ENCODE results near the gene IL1RN.

The IL1RN gene

DNA sequence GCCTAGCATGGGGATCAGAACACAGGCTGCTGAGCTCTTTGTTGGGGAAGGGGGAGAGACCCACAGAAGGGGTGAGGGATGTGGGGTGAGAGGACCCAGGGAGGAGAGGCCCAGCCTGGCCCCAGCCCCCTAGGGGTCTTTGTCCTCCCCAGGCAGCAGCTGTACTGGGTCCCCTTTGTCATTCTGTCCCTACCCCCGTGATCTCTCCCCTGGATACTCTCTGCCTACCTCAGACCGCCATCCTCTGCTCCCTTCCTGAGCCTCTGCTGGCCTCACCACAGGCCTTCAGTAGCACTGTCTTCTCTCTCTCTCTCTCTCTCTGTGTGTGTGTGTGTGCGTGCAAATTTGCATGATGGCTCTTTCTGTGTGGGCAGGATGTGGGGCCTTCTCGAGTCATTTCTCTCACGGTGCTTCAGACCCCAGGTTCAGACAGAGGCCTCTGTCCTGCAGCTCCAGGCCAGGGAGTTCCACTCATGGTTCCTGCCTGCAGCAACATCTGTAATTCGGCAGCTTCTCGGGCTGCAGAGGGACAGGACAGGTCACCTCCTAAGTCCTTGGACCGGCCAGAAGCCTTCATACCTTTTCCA, 47.7 kb downstream of the IL1RN start:
- DNase-seq, result no peak

GRCh38 chr2:113175736-113176695, 48.6 kb downstream of the IL1RN start:
- no peak for DNase-seq

- DNase-seq, result no peak
Measured at GRCh38 chr2:113176696-113177355, 49.4 kb downstream of the IL1RN start.

- no peak for DNase-seq
Measured at GRCh38 chr2:113178069-113178746, 50.8 kb downstream of the IL1RN start.

- no peak for DNase-seq
Measured at GRCh38 chr2:113178891-113179290, 51.5 kb downstream of the IL1RN start.

- DNase-seq, result no peak
Measured at GRCh38 chr2:113179446-113180045, 52.1 kb downstream of the IL1RN start.

GRCh38 chr2:113180131-113180946, 52.9 kb downstream of the IL1RN start:
- DNase-seq, result no peak

DNA sequence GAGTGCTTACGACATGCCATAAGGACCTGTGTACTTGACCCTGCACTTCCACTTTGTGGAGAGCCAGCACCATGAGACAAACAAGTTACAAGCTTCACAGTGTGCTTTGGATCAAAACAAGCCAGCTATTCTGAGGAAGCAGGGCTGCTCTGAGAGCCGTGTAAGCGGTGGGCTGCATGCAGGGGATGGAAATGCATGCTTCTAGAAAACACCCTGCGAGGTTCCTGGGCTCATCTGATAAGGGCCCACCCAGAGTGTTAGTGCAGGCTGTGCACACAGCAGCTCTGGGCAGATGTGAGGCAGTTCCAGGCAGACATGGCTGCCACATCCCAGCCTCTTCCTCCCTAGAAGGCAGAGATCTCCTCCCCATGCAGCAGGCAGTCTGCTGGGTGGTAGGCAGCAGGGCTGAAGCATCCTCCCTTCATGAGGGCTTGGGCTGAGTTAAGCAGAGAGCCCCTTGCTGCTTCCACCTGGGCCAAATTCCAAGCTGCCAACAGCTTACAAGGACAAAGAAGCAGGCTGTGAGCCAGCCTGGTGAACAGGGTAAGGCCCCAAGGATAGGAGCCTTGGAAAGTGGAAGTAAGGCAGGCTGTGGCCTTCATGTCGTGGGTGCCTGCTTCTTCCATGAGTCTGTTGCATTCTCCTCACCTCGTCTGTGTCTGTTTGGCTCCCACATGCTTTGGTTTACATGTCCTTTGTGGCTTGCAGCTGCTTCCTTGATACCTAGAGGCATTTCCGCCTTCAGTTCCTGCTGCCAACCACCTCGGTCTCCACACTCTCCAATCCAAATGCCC, 54.1 kb downstream of the IL1RN start:
- DNase-seq, result no peak

DNA sequence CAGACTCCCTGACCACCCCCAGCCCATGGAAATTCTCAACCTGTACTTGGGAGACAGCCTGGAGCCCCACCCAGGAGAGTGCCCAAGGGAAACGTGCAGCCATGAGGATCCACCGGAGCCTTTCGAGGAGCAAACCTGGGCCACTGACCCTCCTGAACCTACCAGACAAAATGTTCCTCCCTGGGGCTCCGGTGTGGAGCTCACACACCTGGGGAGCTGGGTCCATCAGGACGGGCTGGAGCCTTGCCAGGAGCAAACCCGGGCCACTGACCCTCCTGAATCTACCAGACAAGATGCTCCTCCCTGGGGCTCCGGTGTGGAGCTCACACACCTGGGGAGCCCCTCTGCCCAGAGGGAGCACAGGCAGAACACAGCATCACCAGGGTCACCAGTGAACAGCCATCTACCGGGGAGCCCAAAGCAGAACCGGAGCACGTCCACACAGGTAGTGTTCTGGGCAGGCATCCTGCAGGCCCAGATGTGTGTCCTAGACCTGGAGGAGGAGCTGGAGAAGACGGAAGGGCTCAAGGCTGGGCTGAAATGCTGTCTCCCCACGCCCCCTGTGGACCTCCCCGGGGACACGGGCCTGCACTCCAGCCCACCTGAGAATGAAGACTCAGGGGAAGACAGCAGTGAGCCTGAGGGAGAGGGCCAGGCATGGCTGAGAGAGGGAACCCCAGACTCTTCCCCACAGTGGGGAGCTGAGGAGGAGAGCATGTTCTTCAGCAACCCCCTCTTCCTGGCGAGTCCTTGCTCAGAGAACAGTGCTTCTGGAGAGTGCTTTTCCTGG, 55.3 kb downstream of the IL1RN start:
- no peak for DNase-seq

GRCh38 chr2:113183264-113183663, 55.9 kb downstream of the IL1RN start:
- DNase-seq, result no peak
